HEK293 (cell line): ENCODE data around the gene ERI3.

ENCODE experiments used
- CTCF ChIA-PET: fragments of 350-600 bp; formaldehyde crosslinking; extraction: SDS; loops from one replicate; lab custom pipeline; 2021; ENCODE audit warnings: antibody characterized with exemption; lab: Yijun Ruan, JAX
- POLR2A ChIA-PET: fragments of 300-600 bp; formaldehyde crosslinking; extraction: SDS; loops from one replicate; lab custom pipeline; 2020; ENCODE audit warnings: antibody characterized with exemption, inconsistent platforms; lab: Yijun Ruan, JAX
- H3K27ac ChIP-seq: fragments of 200-500 bp; sonication (Bioruptor generic); 2 replicates; pipeline ENCODE4 v1.5.1; 2014; ENCODE audit warnings: low read depth, low read length, control low read depth, inconsistent platforms; ENCODE audit errors: extremely low read depth
- H3K36me3 ChIP-seq, 2 experiments: fragments of 200-500 bp in 1 of 2; sonication (Bioruptor generic) in 1 of 2; 1 replicate in 1 of 2; 2 replicates in 1 of 2; pipeline ENCODE4 v1.5.1; 2014 to 2017; ENCODE audit warnings: inconsistent platforms in 2 of 2, low read length in 2 of 2; ENCODE audit not compliant: control insufficient read depth in 2 of 2, insufficient read depth in 1 of 2
- H3K4me1 ChIP-seq: fragments of 200-500 bp; sonication (Bioruptor generic); 2 replicates; pipeline ENCODE4 v1.5.1; 2014; ENCODE audit warnings: mild to moderate bottlenecking, low read length, inconsistent platforms; ENCODE audit not compliant: control insufficient read depth, insufficient read depth
- H3K4me3 ChIP-seq: 2 replicates; pipeline ENCODE4 v1.5.1; 2011; ENCODE audit warnings: low read depth, mild to moderate bottlenecking, control low read depth, low read length, moderate library complexity
- H3K9me3 ChIP-seq: fragments of 200-500 bp; sonication (Bioruptor generic); 2 replicates; pipeline ENCODE4 v1.5.1; 2014; ENCODE audit warnings: low read depth, low read length, inconsistent platforms; ENCODE audit not compliant: control insufficient read depth, insufficient read depth
- GLI2 ChIP-seq: fragments of 450-650 bp; formaldehyde crosslinking; IDR thresholded peaks from 2 replicates; pipeline ENCODE4; 2017; ENCODE audit warnings: missing biosample characterization, missing genetic modification characterization, low read depth, borderline replicate concordance
- KLF10 ChIP-seq: fragments of 450-650 bp; IDR thresholded peaks from 2 replicates; pipeline ENCODE4 v1.5.1; 2018; ENCODE audit warnings: missing biosample characterization, mild to moderate bottlenecking, missing genetic modification characterization
- KLF7 ChIP-seq: fragments of 450-650 bp; formaldehyde crosslinking; IDR thresholded peaks from 2 replicates; pipeline ENCODE4 v1.5.1; 2016; ENCODE audit warnings: missing biosample characterization, missing genetic modification characterization, borderline replicate concordance
- MZF1 ChIP-seq: fragments of 450-650 bp; formaldehyde crosslinking; IDR thresholded peaks from 2 replicates; pipeline ENCODE4 v1.5.1; 2017; ENCODE audit warnings: missing biosample characterization, missing genetic modification characterization, borderline replicate concordance
- PATZ1 ChIP-seq: fragments of 450-650 bp; formaldehyde crosslinking; IDR thresholded peaks from 2 replicates; pipeline ENCODE4 v1.5.1; 2016; ENCODE audit warnings: missing biosample characterization, missing genetic modification characterization
- PRDM10 ChIP-seq: fragments of 450-650 bp; formaldehyde crosslinking; IDR thresholded peaks from 2 replicates; pipeline ENCODE4 v1.5.1; 2016; ENCODE audit warnings: missing biosample characterization, missing genetic modification characterization
- REPIN1 ChIP-seq: fragments of 450-650 bp; formaldehyde crosslinking; IDR thresholded peaks from 2 replicates; pipeline ENCODE4 v1.5.1; 2017; ENCODE audit warnings: missing biosample characterization, missing genetic modification characterization, low read depth
- TRIM28 ChIP-seq: IDR thresholded peaks from 2 replicates; pipeline ENCODE4 v1.6.1; 2011; ENCODE audit warnings: low read length, control low read depth, borderline replicate concordance
- WT1 ChIP-seq: fragments of 450-650 bp; formaldehyde crosslinking; IDR thresholded peaks from 2 replicates; pipeline ENCODE4 v1.5.1; 2016; ENCODE audit warnings: missing biosample characterization, missing genetic modification characterization
- ZBTB44 ChIP-seq: fragments of 450-650 bp; IDR thresholded peaks from 2 replicates; pipeline ENCODE4 v1.5.1; 2018; ENCODE audit warnings: missing biosample characterization, mild to moderate bottlenecking, missing genetic modification characterization
- ZBTB48 ChIP-seq: fragments of 450-650 bp; formaldehyde crosslinking; IDR thresholded peaks from 2 replicates; pipeline ENCODE4 v1.5.1; 2016; ENCODE audit warnings: missing biosample characterization, missing genetic modification characterization
- ZBTB7A ChIP-seq: fragments of 450-650 bp; formaldehyde crosslinking; IDR thresholded peaks from 2 replicates; pipeline ENCODE4 v1.5.1; 2016; ENCODE audit warnings: low read depth, missing biosample characterization, missing genetic modification characterization
- ZBTB8A ChIP-seq: fragments of 450-650 bp; formaldehyde crosslinking; IDR thresholded peaks from 2 replicates; pipeline ENCODE4 v1.5.1; 2016; ENCODE audit warnings: missing biosample characterization, missing genetic modification characterization
- ZEB2 ChIP-seq: fragments of 450-650 bp; formaldehyde crosslinking; IDR thresholded peaks from 2 replicates; pipeline ENCODE4 v1.5.1; 2016; ENCODE audit warnings: missing biosample characterization, missing genetic modification characterization
- ZNF121 ChIP-seq: fragments of 450-650 bp; formaldehyde crosslinking; IDR thresholded peaks from 2 replicates; pipeline ENCODE4 v1.5.1; 2016; ENCODE audit warnings: missing biosample characterization, missing genetic modification characterization
- ZNF175 ChIP-seq: fragments of 450-650 bp; formaldehyde crosslinking; IDR thresholded peaks from 2 replicates; pipeline ENCODE4 v1.5.1; 2016; ENCODE audit warnings: missing biosample characterization, missing genetic modification characterization
- ZNF324 ChIP-seq: fragments of 450-650 bp; formaldehyde crosslinking; IDR thresholded peaks from 2 replicates; pipeline ENCODE4 v1.5.1; 2016; ENCODE audit warnings: missing biosample characterization, missing genetic modification characterization
- ZNF335 ChIP-seq: fragments of 450-650 bp; formaldehyde crosslinking; conservative IDR thresholded peaks from 2 replicates; pipeline ENCODE4 v1.5.1; 2016; ENCODE audit warnings: missing biosample characterization, missing genetic modification characterization
- ZNF341 ChIP-seq: fragments of 450-650 bp; formaldehyde crosslinking; IDR thresholded peaks from 2 replicates; pipeline ENCODE4; 2016; ENCODE audit warnings: low read depth, missing biosample characterization, missing genetic modification characterization
- ZNF398 ChIP-seq: fragments of 450-650 bp; formaldehyde crosslinking; IDR thresholded peaks from 2 replicates; pipeline ENCODE4 v1.5.1; 2017; ENCODE audit warnings: missing biosample characterization, missing genetic modification characterization
- ZNF423 ChIP-seq: fragments of 450-650 bp; formaldehyde crosslinking; IDR thresholded peaks from 2 replicates; pipeline ENCODE4 v1.5.1; 2016; ENCODE audit warnings: missing biosample characterization, missing genetic modification characterization
- ZNF596 ChIP-seq: fragments of 450-650 bp; IDR thresholded peaks from 2 replicates; pipeline ENCODE4 v1.5.0; 2018; ENCODE audit warnings: missing biosample characterization, mild to moderate bottlenecking, missing genetic modification characterization, moderate library complexity
- ZNF600 ChIP-seq: fragments of 450-650 bp; formaldehyde crosslinking; IDR thresholded peaks from 2 replicates; pipeline ENCODE4 v1.5.1; 2016; ENCODE audit warnings: missing biosample characterization, missing genetic modification characterization
- ZNF629 ChIP-seq: fragments of 450-650 bp; formaldehyde crosslinking; IDR thresholded peaks from 2 replicates; pipeline ENCODE4 v1.5.1; 2017; ENCODE audit warnings: missing biosample characterization, missing genetic modification characterization
- ZXDB ChIP-seq: fragments of 450-650 bp; formaldehyde crosslinking; IDR thresholded peaks from 2 replicates; pipeline ENCODE4 v1.5.1; 2016; ENCODE audit warnings: missing biosample characterization, missing genetic modification characterization
- TF ChIP-seq, protein P1 (sequence below): fragments of 450-650 bp; formaldehyde crosslinking; IDR thresholded peaks from 2 replicates; pipeline ENCODE4 v1.5.1; 2016; ENCODE audit warnings: missing biosample characterization, missing genetic modification characterization
- TF ChIP-seq, protein P2 (sequence below): fragments of 450-650 bp; formaldehyde crosslinking; IDR thresholded peaks from 2 replicates; pipeline ENCODE4 v1.5.1; 2017; ENCODE audit warnings: missing biosample characterization, missing genetic modification characterization

Gene ERI3

GRCh38 chr1:44275991-44276405, 79.1 kb downstream of the ERI3 start:
- CTCF ChIA-PET: interaction anchor here (1.5 kb wide), 1 partner anchor 58 kb away, joined by 3 read pairs; no protein-coding TSS in a partner anchor
- TF ChIP-seq ZXDB (tag by site-specific recombination) (0 out of 2 replicates have a peak, but pooled peaks have one; percentile 37), PRDM10 (tag by site-specific recombination) (peak; percentile 97), GLI2 (tag by site-specific recombination) (no peak), ZNF423 (tag by site-specific recombination) (peak; percentile 68), ZNF324 (tag by site-specific recombination) (no peak), ZBTB8A (tag by site-specific recombination) (0 out of 2 replicates have a peak, but pooled peaks have one; percentile 10), KLF7 (tag by site-specific recombination) (no peak), KLF10 (tag by site-specific recombination) (no peak), PATZ1 (peak; percentile 64), TRIM28 (peak; percentile 41; the same call in 1 of the 2 replicates), ZNF629 (tag by site-specific recombination) (0 out of 2 replicates have a peak, but pooled peaks have one; percentile 20), ZBTB48 (tag by site-specific recombination) (peak; percentile 54; the same call in 1 of the 2 replicates), ZNF335 (tag by site-specific recombination) (no peak), ZNF121 (no peak), ZNF341 (tag by site-specific recombination) (peak; percentile 66), ZBTB7A (tag by site-specific recombination) (no peak), ZNF600 (peak; percentile 85), ZBTB44 (tag by site-specific recombination) (peak; percentile 16; the same call in 1 of the 2 replicates), ZNF398 (tag by site-specific recombination) (peak; percentile 81), MZF1 (peak; percentile 88; the same call in 1 of the 2 replicates), ZNF596 (tag by site-specific recombination) (peak; percentile 82), ZNF175 (tag by site-specific recombination) (no peak), ZEB2 (tag by site-specific recombination) (0 out of 2 replicates have a peak, but pooled peaks have one; percentile 37), WT1 (tag by site-specific recombination) (peak; percentile 83), REPIN1 (no peak)
- TF ChIP-seq, protein P1, sequence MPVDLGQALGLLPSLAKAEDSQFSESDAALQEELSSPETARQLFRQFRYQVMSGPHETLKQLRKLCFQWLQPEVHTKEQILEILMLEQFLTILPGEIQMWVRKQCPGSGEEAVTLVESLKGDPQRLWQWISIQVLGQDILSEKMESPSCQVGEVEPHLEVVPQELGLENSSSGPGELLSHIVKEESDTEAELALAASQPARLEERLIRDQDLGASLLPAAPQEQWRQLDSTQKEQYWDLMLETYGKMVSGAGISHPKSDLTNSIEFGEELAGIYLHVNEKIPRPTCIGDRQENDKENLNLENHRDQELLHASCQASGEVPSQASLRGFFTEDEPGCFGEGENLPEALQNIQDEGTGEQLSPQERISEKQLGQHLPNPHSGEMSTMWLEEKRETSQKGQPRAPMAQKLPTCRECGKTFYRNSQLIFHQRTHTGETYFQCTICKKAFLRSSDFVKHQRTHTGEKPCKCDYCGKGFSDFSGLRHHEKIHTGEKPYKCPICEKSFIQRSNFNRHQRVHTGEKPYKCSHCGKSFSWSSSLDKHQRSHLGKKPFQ (tag by site-specific recombination): peak; percentile 99
- TF ChIP-seq, protein P2, sequence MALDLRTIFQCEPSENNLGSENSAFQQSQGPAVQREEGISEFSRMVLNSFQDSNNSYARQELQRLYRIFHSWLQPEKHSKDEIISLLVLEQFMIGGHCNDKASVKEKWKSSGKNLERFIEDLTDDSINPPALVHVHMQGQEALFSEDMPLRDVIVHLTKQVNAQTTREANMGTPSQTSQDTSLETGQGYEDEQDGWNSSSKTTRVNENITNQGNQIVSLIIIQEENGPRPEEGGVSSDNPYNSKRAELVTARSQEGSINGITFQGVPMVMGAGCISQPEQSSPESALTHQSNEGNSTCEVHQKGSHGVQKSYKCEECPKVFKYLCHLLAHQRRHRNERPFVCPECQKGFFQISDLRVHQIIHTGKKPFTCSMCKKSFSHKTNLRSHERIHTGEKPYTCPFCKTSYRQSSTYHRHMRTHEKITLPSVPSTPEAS (tag by site-specific recombination): peak; percentile 83; the same call in 1 of the 2 replicates

More at GRCh38 chr1:44275991-44276405, 79.1 kb downstream of the ERI3 start:
- H3K36me3 ChIP-seq: peaks cover 0 to 14% of the 10 kb centered on the region in 2 experiments; a peak in 1 of 3 replicates
- no peaks in the 10 kb centered on the region for H3K9me3 ChIP-seq
- POLR2A ChIA-PET: no interaction called here
- H3K27ac ChIP-seq: no peak overlapping the region; the same call in 1 of the 2 replicates
- peaks cover 13% of the 10 kb centered on the region for H3K4me1 ChIP-seq
- H3K4me3 ChIP-seq: no peak overlapping the region
